Body of pancreas (tissue), 4 donors: ENCODE data around the gene PRKACA. TPM values are rescaled to one million over a fixed set of nuclear protein-coding genes. Genes with fewer than 3 reads are reported as not detected.
A peak's percentile ranks its signal among the peaks of the same experiment; 100 is the strongest.

Experiments
- ATAC-seq: fragments of 150-250 bp; one replicate; pipeline ENCODE4 v1.9.1; 2016
- DNase-seq, 4 donors: peaks; one replicate each; pipeline ENCODE4 v3.0.0-alpha.2; 2019
- H3K27ac ChIP-seq, 4 donors: fragments of 200-600 bp; sonication (generic); 1 replicate in 3 of 4; 2 replicates in 1 of 4; pipeline versions ENCODE4 v1.5.1 to v1.6.1; 2016 to 2019; ENCODE audit warnings: mild to moderate bottlenecking in 1 of 4, mixed read lengths in 1 of 4, moderate library complexity in 1 of 4
- H3K27me3 ChIP-seq, 2 donors: fragments of 200-600 bp; sonication (generic); one replicate each; pipeline ENCODE4 v1.6.0; 2016; ENCODE audit warnings: mild to moderate bottlenecking in 1 of 2
- H3K36me3 ChIP-seq, 2 donors: fragments of 200-600 bp; sonication (generic); replicated peaks in 1 of 2; 2 replicates each; pipeline ENCODE4 v1.5.1; 2016; ENCODE audit warnings: low read depth in 2 of 2; ENCODE audit not compliant: insufficient read depth in 1 of 2
- H3K4me1 ChIP-seq: fragments of 200-600 bp; sonication (generic); one replicate; pipeline ENCODE4 v1.6.0; 2016
- H3K4me3 ChIP-seq, 2 donors: fragments of 200-600 bp; sonication (generic); 1 replicate in 1 of 2; 2 replicates in 1 of 2; pipeline ENCODE4 v1.5.1; 2016 to 2019
- H3K9me3 ChIP-seq, 3 donors: fragments of 200-600 bp; sonication (generic); 1 replicate in 2 of 3; 2 replicates in 1 of 3; pipeline ENCODE4 v1.5.1; 2016
- CTCF ChIP-seq, 7 experiments: fragments of 450-650 bp in 4 of 7; fragments of 200-600 bp in 3 of 7; sonication (generic) in 3 of 7; IDR thresholded peaks; one replicate each; pipeline ENCODE4 v1.5.1; 2016 to 2019; ENCODE audit warnings: antibody characterized with exemption in 7 of 7
- POLR2A ChIP-seq, 3 donors: fragments of 450-650 bp; IDR thresholded peaks; one replicate each; pipeline ENCODE4 v1.6.1; 2016; ENCODE audit warnings: antibody characterized with exemption in 3 of 3, mild to moderate bottlenecking in 2 of 3
- WGBS, 2 donors: methylation state at CpG; one replicate each; pipeline ENCODE4 v1.1.5; 2017; 5-methylcytosine and 5-hydroxymethylcytosine counted together
- intact Hi-C: fragments of 100-400 bp; cut with DNase I; formaldehyde crosslinking; loops from one replicate; pipeline ENCODE4 v1.15.1; 2023
- total RNA-seq, 2 donors: library from RNA; depleted of rRNA; stranded (reverse); fragments of >200 nt; gene quantifications; one replicate each; pipeline ENCODE4 v1.1.0, GENCODE V29; 2016

The PRKACA gene
- total RNA-seq, 2 donors from 2014 or later, result 15.5 to 22.6 TPM

GRCh38 chr19:14118165-14119051 is 846 bp upstream of the PRKACA start:
- ATAC-seq, result peak; percentile 5
- intact Hi-C loops, result no loop called here
- peak overlapping the region in 1 of 2 donors; percentile 33 for H3K4me3 ChIP-seq
- peak; percentile 59 to 90 (median 72) for DNase-seq
- no peaks in the 10 kb centered on the region for H3K36me3 ChIP-seq
- WGBS, 2 donors, result 0 to 1% methylated on average over 5 to 48 of the region's 61 CpGs
- H3K4me1 ChIP-seq, result peaks cover 49% of the 10 kb centered on the region
- TF ChIP-seq POLR2A (IDR thresholded peaks at IDR 0.05), result peak; percentile 31 to 76 (median 71)
- TF ChIP-seq CTCF (IDR thresholded peaks at IDR 0.05), result peak in 1 of 7 experiments; percentile 12
- no peaks in the 10 kb centered on the region for H3K27me3 ChIP-seq
- H3K9me3 ChIP-seq, result no peaks in the 10 kb centered on the region
- peak overlapping the region; percentile 91 to 99 (median 96) for H3K27ac ChIP-seq

- 0 to 3% methylated on average over 11 to 33 of the region's 33 CpGs for WGBS, 2 donors
- intact Hi-C loops, result no loop called here
- DNase-seq, result peak; percentile 33 to 51 (median 36)
- Histone ChIP-seq H3K4me1 (peaks cover 61% of the 10 kb centered on the region), H3K27ac (peak overlapping the region; percentile 32 to 99 (median 76)), H3K9me3 (no peaks in the 10 kb centered on the region), H3K4me3 (peak overlapping the region; percentile 90 to 98), H3K27me3 (no peaks in the 10 kb centered on the region), H3K36me3 (no peaks in the 10 kb centered on the region)
- TF ChIP-seq CTCF (IDR thresholded peaks at IDR 0.05) (peak in 1 of 7 experiments; percentile 9), POLR2A (IDR thresholded peaks at IDR 0.05) (no peak)
- no peak for ATAC-seq
These were observed 514 bp downstream of the PRKACA start for GRCh38 chr19:14116918-14117578.

- H3K4me1 ChIP-seq, result peaks cover 61% of the 10 kb centered on the region
- H3K4me3 ChIP-seq, result peak overlapping the region in 1 of 2 donors; percentile 90
- no peak for DNase-seq
- TF ChIP-seq CTCF (IDR thresholded peaks at IDR 0.05), result no peak
- no peak for TF ChIP-seq POLR2A (IDR thresholded peaks at IDR 0.05)
- H3K27ac ChIP-seq, result peak overlapping the region in 2 of 4 donors; percentile 96 to 99
- H3K36me3 ChIP-seq, result no peaks in the 10 kb centered on the region
- WGBS, 2 donors, result 5 to 14% methylated on average over 6 of the region's 6 CpGs
- H3K9me3 ChIP-seq, result no peaks in the 10 kb centered on the region
- no peak for ATAC-seq
- intact Hi-C loops, result no loop called here
- H3K27me3 ChIP-seq, result no peaks in the 10 kb centered on the region
These were observed 1.0 kb downstream of the PRKACA start for GRCh38 chr19:14116525-14116917.

GRCh38 chr19:14115756-14116155 is 1.8 kb downstream of the PRKACA start:
- no peaks in the 10 kb centered on the region for H3K27me3 ChIP-seq
- H3K9me3 ChIP-seq, result no peaks in the 10 kb centered on the region
- peak overlapping the region in 2 of 4 donors; percentile 48 to 96 for H3K27ac ChIP-seq
- peaks cover 61% of the 10 kb centered on the region for H3K4me1 ChIP-seq
- ATAC-seq, result no peak
- no peak overlapping the region for H3K4me3 ChIP-seq
- intact Hi-C loops, result no loop called here
- no peaks in the 10 kb centered on the region for H3K36me3 ChIP-seq
- no peak for DNase-seq
- TF ChIP-seq POLR2A (IDR thresholded peaks at IDR 0.05) (no peak), CTCF (IDR thresholded peaks at IDR 0.05) (no peak)
- 49 to 64% methylated on average over 5 of the region's 5 CpGs for WGBS, 2 donors
